PFSK-1 (cell line): ENCODE data around the gene ACAA1.

Experiments
- FOXP2 ChIP-seq: optimal IDR thresholded peaks from 2 replicates; pipeline ENCODE3; 2011; ENCODE audit warnings: borderline replicate concordance, control low read depth, inconsistent platforms; ENCODE audit not compliant: insufficient read depth; ENCODE audit errors: extremely low read length, extremely low read depth
- POLR2AphosphoS5 ChIP-seq: IDR thresholded peaks from 2 replicates; pipeline ENCODE4 v1.6.1; 2012; ENCODE audit warnings: low read depth, mild to moderate bottlenecking, control low read depth, low read length, moderate library complexity
- REST ChIP-seq, 2 experiments: IDR thresholded peaks; 2 replicates each; pipeline versions ENCODE4 v1.6.1 to v1.8.0; 2011 to 2012; ENCODE audit warnings: low read depth in 2 of 2, low read length in 2 of 2, control low read depth in 1 of 2, inconsistent platforms in 1 of 2, mild to moderate bottlenecking in 1 of 2, moderate library complexity in 1 of 2; ENCODE audit not compliant: insufficient read depth in 1 of 2
- SIN3A ChIP-seq: IDR thresholded peaks from 2 replicates; pipeline ENCODE4 v1.6.1; 2012; ENCODE audit warnings: mild to moderate bottlenecking, low read length, moderate library complexity, borderline replicate concordance; ENCODE audit not compliant: insufficient read depth
- TAF1 ChIP-seq: IDR thresholded peaks from 2 replicates; pipeline ENCODE4 v1.6.1; 2012; ENCODE audit warnings: low read length, control low read depth, borderline replicate concordance; ENCODE audit not compliant: insufficient read depth

The ACAA1 gene

GRCh38 chr3:38086496-38086895 lies 50.4 kb downstream of the ACAA1 start:
- TF ChIP-seq FOXP2 (no peak), REST (IDR thresholded peaks at IDR 0.05; ENCODE audit: insufficient read depth in 1 of 2, low read depth in 2 of 2, low read length in 2 of 2) (no peak), POLR2AphosphoS5 (no peak), SIN3A (no peak), TAF1 (no peak)

DNA sequence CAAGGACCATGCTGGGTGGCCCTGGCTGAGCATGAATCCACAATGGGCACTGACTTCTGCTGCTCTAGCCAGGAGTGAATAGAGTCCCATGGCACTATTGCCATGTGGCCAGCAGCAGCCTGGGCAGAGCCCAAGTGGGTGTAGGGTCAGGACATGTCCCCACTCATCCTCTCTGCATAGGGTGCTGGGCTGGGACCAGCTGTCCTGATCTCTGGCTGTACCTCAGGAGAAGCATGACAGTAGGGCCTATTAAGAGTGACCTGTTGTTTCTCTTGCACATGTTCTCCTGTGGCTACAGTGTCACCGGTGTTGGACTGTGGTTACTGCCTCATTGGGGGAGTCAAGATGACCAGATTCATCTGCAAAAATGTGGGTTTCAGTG lies 51.0 kb downstream of the ACAA1 start:
- no peak for TF ChIP-seq REST (IDR thresholded peaks at IDR 0.05; ENCODE audit: insufficient read depth in 1 of 2, low read depth in 2 of 2, low read length in 2 of 2)

DNA sequence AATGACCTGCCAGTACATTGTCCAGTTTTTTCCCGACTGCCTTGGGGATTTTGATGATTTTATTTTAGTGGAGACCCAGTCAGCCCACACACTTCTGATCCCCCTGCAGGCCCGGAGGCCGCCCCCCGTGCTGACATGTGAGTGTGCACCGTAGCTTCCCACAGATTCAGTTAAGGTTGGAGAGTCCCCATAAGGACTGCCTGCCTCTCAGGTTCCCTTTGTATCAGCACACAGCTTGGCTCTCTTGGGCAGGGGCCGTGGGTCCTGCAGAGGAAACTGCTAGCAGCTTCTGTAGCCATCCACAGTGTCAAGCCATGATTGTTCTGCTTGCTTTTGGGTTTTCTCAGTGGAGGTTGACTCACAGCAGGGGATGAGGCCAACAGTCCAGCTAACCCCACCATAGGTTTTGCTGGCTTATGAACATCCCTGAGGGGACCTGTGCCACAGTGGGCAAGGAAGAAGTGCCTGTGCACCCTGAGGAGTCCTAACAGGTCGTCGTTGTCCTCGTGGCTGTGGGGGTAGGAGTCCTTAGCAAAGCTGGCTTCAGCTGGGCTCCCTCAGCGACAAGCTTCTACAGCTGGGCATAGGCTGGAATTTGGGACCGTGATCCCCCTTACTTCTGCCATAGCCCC lies 51.5 kb downstream of the ACAA1 start:
- TF ChIP-seq FOXP2 = no peak
- no peak for TF ChIP-seq TAF1
- TF ChIP-seq SIN3A = no peak
- no peak for TF ChIP-seq REST (IDR thresholded peaks at IDR 0.05; ENCODE audit: insufficient read depth in 1 of 2, low read depth in 2 of 2, low read length in 2 of 2)
- TF ChIP-seq POLR2AphosphoS5 = no peak

DNA sequence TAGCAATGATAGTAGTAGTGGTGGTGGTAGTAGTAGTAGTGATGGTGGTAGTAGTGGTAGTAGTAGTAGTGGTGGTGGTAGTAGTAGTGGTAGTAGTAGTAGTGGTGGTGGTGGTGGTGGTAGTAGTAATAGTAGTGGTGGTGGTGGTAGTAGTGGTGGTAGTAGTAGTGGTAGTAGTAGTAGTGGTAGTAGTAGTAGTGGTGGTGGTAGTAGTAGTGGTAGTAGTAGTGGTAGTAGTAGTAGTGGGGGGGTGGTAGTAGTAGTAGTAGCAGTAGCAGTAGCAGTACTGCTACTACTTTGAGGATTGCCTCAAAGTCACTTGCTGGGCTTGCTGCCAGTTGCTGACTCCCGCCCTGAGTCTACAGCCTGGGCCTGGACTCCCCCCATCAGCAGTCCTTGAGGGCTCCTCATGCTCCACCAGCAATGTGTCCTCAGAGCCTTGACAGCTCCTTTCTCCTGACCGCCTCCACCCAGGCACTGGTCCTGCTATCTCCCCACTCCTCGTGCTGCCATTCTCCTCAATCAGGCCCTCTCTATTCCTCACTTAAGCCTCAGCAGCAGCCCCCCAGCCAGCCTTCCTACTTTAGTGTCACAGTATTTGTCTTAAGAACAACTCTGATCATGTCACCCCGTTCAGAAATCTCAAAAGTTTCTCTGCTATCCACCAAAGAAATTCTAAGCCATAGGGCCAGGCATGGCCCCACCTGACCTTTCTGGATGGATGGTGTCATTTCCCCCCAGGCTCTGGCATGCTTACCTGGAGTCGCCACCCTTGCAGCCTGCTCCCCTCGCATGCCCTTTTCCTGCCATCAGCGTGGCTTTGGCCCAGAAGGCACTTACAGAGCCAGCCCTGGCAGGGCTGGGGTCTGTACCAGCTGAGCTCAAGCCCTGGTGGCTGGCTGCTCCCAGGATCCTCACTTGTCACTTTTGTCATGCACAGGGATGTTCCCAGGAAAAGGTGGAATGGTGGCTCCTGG lies 52.3 kb downstream of the ACAA1 start:
- TF ChIP-seq POLR2AphosphoS5 (no peak), REST (IDR thresholded peaks at IDR 0.05; ENCODE audit: insufficient read depth in 1 of 2, low read depth in 2 of 2, low read length in 2 of 2) (no peak), TAF1 (no peak), SIN3A (no peak), FOXP2 (no peak)

DNA sequence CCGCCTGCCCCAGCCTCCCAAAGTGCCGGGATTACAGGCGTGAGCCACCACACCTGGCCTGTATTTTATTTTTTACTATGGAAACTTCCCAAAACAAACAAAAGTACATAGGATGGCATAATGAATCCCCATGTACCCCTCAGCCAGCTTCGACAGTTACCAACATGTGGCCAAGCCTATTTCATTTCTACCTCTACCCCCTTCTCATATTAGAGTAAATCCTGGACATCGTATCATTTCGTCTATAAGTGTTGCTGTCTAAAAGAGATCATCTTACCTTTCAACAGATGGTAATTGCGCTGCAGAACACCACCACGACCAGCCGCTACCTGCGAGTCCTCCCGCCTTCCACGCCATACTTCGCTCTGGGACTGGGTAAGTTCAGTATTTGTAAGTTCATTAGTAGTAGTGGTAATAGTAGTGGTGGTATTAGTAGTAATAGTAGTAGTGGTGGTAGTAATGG lies 53.0 kb downstream of the ACAA1 start:
- TF ChIP-seq SIN3A (no peak), REST (IDR thresholded peaks at IDR 0.05; ENCODE audit: insufficient read depth in 1 of 2, low read depth in 2 of 2, low read length in 2 of 2) (no peak), TAF1 (no peak), FOXP2 (no peak), POLR2AphosphoS5 (no peak)
